HCT116 (cell line): ENCODE results near the gene TCF12. TPM values are rescaled to one million over a fixed set of nuclear protein-coding genes. Genes with fewer than 3 reads are reported as not detected.

Source experiments
- CBX3 ChIP-seq: IDR thresholded peaks from 2 replicates; pipeline ENCODE4 v1.6.1; 2012; ENCODE audit warnings: low read depth
- ELF1 ChIP-seq: IDR thresholded peaks from 2 replicates; pipeline ENCODE4 v1.6.1; 2012; ENCODE audit warnings: low read depth, borderline replicate concordance
- EZH2 ChIP-seq: fragments of 200-600 bp; sonication (generic); IDR thresholded peaks from 2 replicates; pipeline ENCODE4 v1.6.1; 2017; ENCODE audit warnings: antibody characterized with exemption, mixed run types
- EZH2phosphoT487 ChIP-seq: fragments of 200-600 bp; IDR thresholded peaks from 2 replicates; pipeline ENCODE4 v1.6.1; 2018; ENCODE audit warnings: antibody characterized with exemption, borderline replicate concordance
- FOSL1 ChIP-seq: IDR thresholded peaks from 2 replicates; pipeline ENCODE4 v1.6.1; 2012; ENCODE audit warnings: low read depth
- SIN3A ChIP-seq: IDR thresholded peaks from 2 replicates; pipeline ENCODE4 v1.6.1; 2012; ENCODE audit warnings: low read depth
- YY1 ChIP-seq: IDR thresholded peaks from 2 replicates; pipeline ENCODE4 v1.6.1; 2011; ENCODE audit warnings: low read length, low read depth, moderate library complexity, mild to moderate bottlenecking; ENCODE audit not compliant: insufficient replicate concordance; ENCODE audit errors: extremely low read depth
- ZFX ChIP-seq: fragments of 450-650 bp; IDR thresholded peaks from 2 replicates; pipeline ENCODE4 v1.6.1; 2017
- ZNF274 ChIP-seq: fragments of 200-500 bp; sonication (Bioruptor generic); IDR thresholded peaks from 2 replicates; pipeline ENCODE4 v1.6.1; 2014; ENCODE audit warnings: mild to moderate bottlenecking, low read depth, low read length, inconsistent platforms
- total RNA-seq: library from RNA; stranded (reverse); gene quantifications from one replicate; pipeline ENCODE4 v1.2.1, GENCODE V29; 2021; ENCODE audit not compliant: unreplicated experiment
- TF ChIP-seq, protein P1 (sequence below): IDR thresholded peaks from 2 replicates; pipeline ENCODE4 v1.6.1; 2011; ENCODE audit warnings: mild to moderate bottlenecking, low read length, moderate library complexity; ENCODE audit not compliant: insufficient replicate concordance; ENCODE audit errors: extremely low read depth
- TF ChIP-seq, protein P2 (sequence below), 3 experiments: fragments of 200-600 bp in 1 of 3; sonication (generic) in 1 of 3; IDR thresholded peaks in 2 of 3; conservative IDR thresholded peaks in 1 of 3; 2 replicates each; pipeline ENCODE4 v1.5.1; 2012 to 2017; ENCODE audit warnings: low read depth in 2 of 3, low read length in 2 of 3, antibody characterized with exemption in 1 of 3, borderline replicate concordance in 1 of 3, control low read depth in 1 of 3, mild to moderate bottlenecking in 1 of 3, mixed read lengths in 1 of 3, mixed run types in 1 of 3, moderate library complexity in 1 of 3; ENCODE audit not compliant: insufficient read depth in 1 of 3
- TF ChIP-seq, protein P3 (sequence below): IDR thresholded peaks from 2 replicates; pipeline ENCODE4 v1.6.1; 2012

TCF12 gene
- total RNA-seq, 1 experiment from 2014 or later: 71.6 TPM

DNA sequence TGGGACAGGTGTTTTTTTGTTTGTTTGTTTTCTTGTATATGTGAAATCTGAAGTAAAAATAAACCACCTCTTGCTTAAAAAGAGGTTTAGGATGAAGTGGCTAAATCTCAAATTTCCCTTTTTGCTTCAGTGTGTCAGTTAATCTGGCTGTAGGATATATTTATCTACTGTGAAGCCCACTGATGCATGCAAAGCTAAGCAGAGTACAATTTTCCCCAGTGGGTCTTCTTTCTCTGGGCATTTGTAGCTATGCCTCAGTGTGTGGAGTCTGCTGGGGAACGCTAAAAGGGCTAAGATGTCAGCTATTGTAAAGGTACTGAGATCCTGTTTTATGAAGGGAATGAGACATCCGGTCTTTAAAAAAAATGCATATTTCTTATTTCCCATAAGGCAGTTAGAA, 190.6 kb downstream of the TCF12 start (continued):
- TF ChIP-seq, protein P1, sequence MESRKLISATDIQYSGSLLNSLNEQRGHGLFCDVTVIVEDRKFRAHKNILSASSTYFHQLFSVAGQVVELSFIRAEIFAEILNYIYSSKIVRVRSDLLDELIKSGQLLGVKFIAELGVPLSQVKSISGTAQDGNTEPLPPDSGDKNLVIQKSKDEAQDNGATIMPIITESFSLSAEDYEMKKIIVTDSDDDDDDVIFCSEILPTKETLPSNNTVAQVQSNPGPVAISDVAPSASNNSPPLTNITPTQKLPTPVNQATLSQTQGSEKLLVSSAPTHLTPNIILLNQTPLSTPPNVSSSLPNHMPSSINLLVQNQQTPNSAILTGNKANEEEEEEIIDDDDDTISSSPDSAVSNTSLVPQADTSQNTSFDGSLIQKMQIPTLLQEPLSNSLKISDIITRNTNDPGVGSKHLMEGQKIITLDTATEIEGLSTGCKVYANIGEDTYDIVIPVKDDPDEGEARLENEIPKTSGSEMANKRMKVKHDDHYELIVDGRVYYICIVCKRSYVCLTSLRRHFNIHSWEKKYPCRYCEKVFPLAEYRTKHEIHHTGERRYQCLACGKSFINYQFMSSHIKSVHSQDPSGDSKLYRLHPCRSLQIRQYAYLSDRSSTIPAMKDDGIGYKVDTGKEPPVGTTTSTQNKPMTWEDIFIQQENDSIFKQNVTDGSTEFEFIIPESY: no peak
- no peak for TF ChIP-seq ZFX
- no peak for TF ChIP-seq SIN3A
- TF ChIP-seq EZH2phosphoT487: no peak
- no peak for TF ChIP-seq EZH2
- TF ChIP-seq YY1: no peak
- TF ChIP-seq ZNF274: no peak
- no peak for TF ChIP-seq CBX3
- no peak for TF ChIP-seq FOSL1
- no peak for TF ChIP-seq ELF1
- TF ChIP-seq, protein P2, sequence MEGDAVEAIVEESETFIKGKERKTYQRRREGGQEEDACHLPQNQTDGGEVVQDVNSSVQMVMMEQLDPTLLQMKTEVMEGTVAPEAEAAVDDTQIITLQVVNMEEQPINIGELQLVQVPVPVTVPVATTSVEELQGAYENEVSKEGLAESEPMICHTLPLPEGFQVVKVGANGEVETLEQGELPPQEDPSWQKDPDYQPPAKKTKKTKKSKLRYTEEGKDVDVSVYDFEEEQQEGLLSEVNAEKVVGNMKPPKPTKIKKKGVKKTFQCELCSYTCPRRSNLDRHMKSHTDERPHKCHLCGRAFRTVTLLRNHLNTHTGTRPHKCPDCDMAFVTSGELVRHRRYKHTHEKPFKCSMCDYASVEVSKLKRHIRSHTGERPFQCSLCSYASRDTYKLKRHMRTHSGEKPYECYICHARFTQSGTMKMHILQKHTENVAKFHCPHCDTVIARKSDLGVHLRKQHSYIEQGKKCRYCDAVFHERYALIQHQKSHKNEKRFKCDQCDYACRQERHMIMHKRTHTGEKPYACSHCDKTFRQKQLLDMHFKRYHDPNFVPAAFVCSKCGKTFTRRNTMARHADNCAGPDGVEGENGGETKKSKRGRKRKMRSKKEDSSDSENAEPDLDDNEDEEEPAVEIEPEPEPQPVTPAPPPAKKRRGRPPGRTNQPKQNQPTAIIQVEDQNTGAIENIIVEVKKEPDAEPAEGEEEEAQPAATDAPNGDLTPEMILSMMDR (IDR thresholded peaks at IDR 0.05 in 2 of 3, conservative IDR thresholded peaks at IDR 0.05 in 1 of 3; ENCODE audit: borderline replicate concordance in 1 of 3, insufficient read depth in 1 of 3, low read depth in 2 of 3, low read length in 2 of 3): no peak
- TF ChIP-seq, protein P3, sequence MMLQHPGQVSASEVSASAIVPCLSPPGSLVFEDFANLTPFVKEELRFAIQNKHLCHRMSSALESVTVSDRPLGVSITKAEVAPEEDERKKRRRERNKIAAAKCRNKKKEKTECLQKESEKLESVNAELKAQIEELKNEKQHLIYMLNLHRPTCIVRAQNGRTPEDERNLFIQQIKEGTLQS: no peak
